Fibroblast of mammary gland (primary cell): ENCODE data around the gene FABP7.

ENCODE experiments used
- DNase-seq: peaks from one replicate; pipeline ENCODE4 v3.0.0-alpha.2; 2010; ENCODE audit warnings: low read depth
- H3K4me3 ChIP-seq: 2 replicates; pipeline ENCODE4 v1.5.1; 2011; ENCODE audit warnings: low read depth, mild to moderate bottlenecking, low read length, moderate library complexity; ENCODE audit not compliant: control insufficient read depth
- CTCF ChIP-seq: conservative IDR thresholded peaks from 2 replicates; pipeline ENCODE4 v1.5.1; 2011; ENCODE audit warnings: low read depth, low read length, inconsistent platforms; ENCODE audit not compliant: control insufficient read depth, insufficient read depth

The FABP7 gene

GRCh38 chr6:122783401-122783800 lies 3.9 kb downstream of the FABP7 start:
- no peak for DNase-seq
- no peak overlapping the region for H3K4me3 ChIP-seq
- no peak for TF ChIP-seq CTCF

- DNase-seq: no peak
- TF ChIP-seq CTCF: no peak
- no peak overlapping the region for H3K4me3 ChIP-seq
These were observed 6.4 kb downstream of the FABP7 start for GRCh38 chr6:122785891-122786290.

GRCh38 chr6:122787721-122788120 lies 8.2 kb downstream of the FABP7 start:
- TF ChIP-seq CTCF: no peak
- no peak overlapping the region for H3K4me3 ChIP-seq
- no peak for DNase-seq

- H3K4me3 ChIP-seq: no peak overlapping the region
- no peak for TF ChIP-seq CTCF
- DNase-seq: no peak
These were observed 8.7 kb downstream of the FABP7 start for GRCh38 chr6:122788208-122788607.

- TF ChIP-seq CTCF: no peak
- peak overlapping the region; percentile 84 for H3K4me3 ChIP-seq
- DNase-seq: peak; percentile 92
These were observed 9.2 kb downstream of the FABP7 start for GRCh38 chr6:122788663-122789181.

GRCh38 chr6:122789182-122790027 lies 9.9 kb downstream of the FABP7 start, which contains the start of gene SMPDL3A:
Gene SMPDL3A, plus strand, starts transcription at chr6:122789258. Its CDS starts 89 bp downstream, at chr6:122789347.
- TF ChIP-seq CTCF: no peak
- peak; percentile 73 for DNase-seq
- H3K4me3 ChIP-seq: peak within 1 kb of the TSS; percentile 84

- no peak for DNase-seq
- TF ChIP-seq CTCF: no peak
- H3K4me3 ChIP-seq: peak overlapping the region; percentile 84
These were observed 10.5 kb downstream of the FABP7 start for GRCh38 chr6:122790028-122790422.
